GM12878 (cell line): Measurements from ENCODE around the gene PFKL. TPM values are rescaled to one million over a fixed set of nuclear protein-coding genes. Genes with fewer than 3 reads are reported as not detected.

ENCODE experiments used
- ATAC-seq: fragments of 200-7000 bp; cut with Tn5 transposase; 3 replicates; pipeline ENCODE4 v1.9.1; 2020; ENCODE audit warnings: mild to moderate bottlenecking, moderate library complexity
- BruUV-seq: library from RNA; stranded (reverse); fragments of 400-500 nt; replicated peaks from 2 replicates; lab custom pipeline; 2021; lab: Mats Ljungman, UMichigan
- CTCF ChIA-PET: fragments of 300-600 bp; sonication (Branson Sonifier 250); formaldehyde crosslinking; extraction: SDS; loops from one replicate; lab custom pipeline; 2021; ENCODE audit warnings: inconsistent platforms; lab: Yijun Ruan, JAX
- POLR2A ChIA-PET: fragments of 350-600 bp; formaldehyde crosslinking; extraction: SDS; loops from one replicate; lab custom pipeline; 2021; ENCODE audit warnings: inconsistent platforms; lab: Charles Lee
- RAD21 ChIA-PET: fragments of 300-600 bp; sonication (Branson Sonifier 250); formaldehyde crosslinking; loops from one replicate; lab custom pipeline; 2023; ENCODE audit warnings: antibody characterized with exemption; ENCODE audit not compliant: unreplicated experiment; lab: Charles Lee
- SMC1A ChIA-PET: fragments of 300-600 bp; sonication (Branson Sonifier 250); formaldehyde crosslinking; loops from one replicate; lab custom pipeline; 2023; ENCODE audit not compliant: unreplicated experiment, uncharacterized antibody; lab: Charles Lee
- DNase-seq: peaks from one replicate; pipeline ENCODE4 v3.0.0-alpha.2; 2011; ENCODE audit warnings: low read depth, low spot score
- FAIRE-seq: peaks from 3 replicates; lab custom pipeline; 2011; peaks lifted over from hg19 to GRCh38; lab: Jason Lieb, UNC
- H2AFZ ChIP-seq: 2 replicates; pipeline ENCODE4 v1.6.0; 2011; ENCODE audit warnings: low read depth, low read length, control low read depth; ENCODE audit not compliant: control insufficient read depth
- H3K27ac ChIP-seq: 2 replicates; pipeline ENCODE4 v1.5.1; 2011; ENCODE audit warnings: control low read depth; ENCODE audit not compliant: control insufficient read depth, insufficient read depth
- H3K27me3 ChIP-seq, 2 experiments: replicated peaks in 1 of 2; 2 replicates each; pipeline versions ENCODE4 v1.6.0 to v1.6.1; 2011; ENCODE audit warnings: low read length in 1 of 2; ENCODE audit not compliant: control insufficient read depth in 2 of 2, insufficient read depth in 2 of 2
- H3K36me3 ChIP-seq, 2 experiments: 2 replicates each; pipeline ENCODE4 v1.5.1; 2011; ENCODE audit warnings: low read length in 1 of 2; ENCODE audit not compliant: control insufficient read depth in 2 of 2, insufficient read depth in 2 of 2
- H3K4me1 ChIP-seq: 2 replicates; pipeline ENCODE4 v1.6.1; 2011; ENCODE audit warnings: mild to moderate bottlenecking, low read length, moderate library complexity, mixed read lengths; ENCODE audit not compliant: control insufficient read depth, insufficient read depth
- H3K4me2 ChIP-seq: 2 replicates; pipeline ENCODE4 v1.6.0; 2011; ENCODE audit warnings: control low read depth; ENCODE audit not compliant: control insufficient read depth, insufficient read depth
- H3K4me3 ChIP-seq: fragments of 200-600 bp; sonication (generic); 2 replicates; pipeline ENCODE4 v1.5.1; 2016
- H3K79me2 ChIP-seq: 2 replicates; pipeline ENCODE4 v1.6.0; 2011; ENCODE audit warnings: low read length; ENCODE audit not compliant: control insufficient read depth, insufficient read depth
- H3K9ac ChIP-seq: 2 replicates; pipeline ENCODE4 v1.8.0; 2011; ENCODE audit warnings: low read length, control low read depth, mixed read lengths; ENCODE audit not compliant: control insufficient read depth, insufficient read depth
- H3K9me3 ChIP-seq: replicated peaks from 3 replicates; pipeline ENCODE4 v1.5.1; 2011; ENCODE audit warnings: mild to moderate bottlenecking, low read length; ENCODE audit not compliant: control insufficient read depth, insufficient read depth
- H4K20me1 ChIP-seq: 2 replicates; pipeline ENCODE4 v1.6.0; 2011; ENCODE audit not compliant: control insufficient read depth, insufficient read depth
- BACH1 ChIP-seq: fragments of 450-650 bp; IDR thresholded peaks from 2 replicates; pipeline ENCODE4 v1.6.1; 2017; ENCODE audit warnings: mild to moderate bottlenecking, borderline replicate concordance
- BRCA1 ChIP-seq: IDR thresholded peaks from 2 replicates; pipeline ENCODE4 v1.6.1; 2011; ENCODE audit warnings: low read depth, low read length, improper control_type of control experiment
- CBX5 ChIP-seq: sonication (generic); IDR thresholded peaks from 2 replicates; pipeline ENCODE4 v1.6.1; 2016; ENCODE audit warnings: low read depth, moderate library complexity, mild to moderate bottlenecking, inconsistent platforms
- E4F1 ChIP-seq: fragments of 450-650 bp; IDR thresholded peaks from 2 replicates; pipeline ENCODE4 v1.6.1; 2018; ENCODE audit warnings: borderline replicate concordance, mild to moderate bottlenecking; ENCODE audit not compliant: partially characterized antibody
- KAT2A ChIP-seq: conservative IDR thresholded peaks from 2 replicates; pipeline ENCODE4 v1.6.1; 2011; ENCODE audit warnings: low read depth, low read length; ENCODE audit not compliant: control insufficient read depth
- MTA2 ChIP-seq: fragments of 450-650 bp; IDR thresholded peaks from 2 replicates; pipeline ENCODE4 v1.6.1; 2016; ENCODE audit warnings: low read depth, mild to moderate bottlenecking, moderate library complexity
- MYB ChIP-seq: fragments of 150-350 bp; IDR thresholded peaks from 2 replicates; pipeline ENCODE4 v1.6.1; 2014; ENCODE audit warnings: mild to moderate bottlenecking, low read depth, low read length, borderline replicate concordance
- MYC ChIP-seq: IDR thresholded peaks from 2 replicates; pipeline ENCODE4 v1.6.1; 2011; ENCODE audit warnings: mild to moderate bottlenecking, low read length, moderate library complexity, inconsistent platforms; ENCODE audit not compliant: insufficient read depth, insufficient replicate concordance, insufficient read length, severe bottlenecking
- NBN ChIP-seq: fragments of 450-650 bp; IDR thresholded peaks from 2 replicates; pipeline ENCODE4 v1.6.1; 2016
- NRF1 ChIP-seq: conservative IDR thresholded peaks from 2 replicates; pipeline ENCODE4 v1.6.1; 2011; ENCODE audit warnings: mild to moderate bottlenecking, low read depth, low read length, improper control_type of control experiment
- POLR2AphosphoS5 ChIP-seq: IDR thresholded peaks from 2 replicates; pipeline ENCODE4 v1.6.1; 2011; ENCODE audit warnings: mild to moderate bottlenecking, low read length, inconsistent platforms
- SIN3A ChIP-seq: IDR thresholded peaks from 2 replicates; pipeline ENCODE4 v1.6.1; 2012; ENCODE audit warnings: low read depth, low read length, improper control_type of control experiment
- TCF12 ChIP-seq: IDR thresholded peaks from 2 replicates; pipeline ENCODE4 v1.6.1; 2011; ENCODE audit warnings: low read depth, mild to moderate bottlenecking, low read length
- WGBS: methylation state at CpG from one replicate; pipeline ENCODE4 v1.1.6; 2016; ENCODE audit warnings: low lambda C conversion rate; ENCODE audit not compliant: insufficient replicate concordance, insufficient coverage; ENCODE audit errors: missing lambda C conversion rate; 5-methylcytosine and 5-hydroxymethylcytosine counted together
- in situ Hi-C: fragments of 300-500 bp; cut with MboI; formaldehyde crosslinking; loops from 9 replicates; pipeline ENCODE4 v1.14.3; 2018; ENCODE audit warnings: mixed read lengths
- intact Hi-C: fragments of 100-400 bp; cut with micrococcal nuclease; formaldehyde crosslinking; loops from one replicate; pipeline ENCODE4 v1.14.2; 2022; ENCODE audit not compliant: unreplicated experiment
- polyA plus RNA-seq, 11 experiments: library from polyadenylated mRNA; depleted of rRNA in 4 of 11; unstranded in 6 of 11; stranded (reverse) in 5 of 11; fragments of >200 nt; fragmentation: Nextera tagmentation in 4 of 11; fragmentation: Illumina TruSeq in 1 of 11; extraction: Ambion mirVana in 4 of 11; extraction: Trizol in 1 of 11; gene quantifications; 1 replicate in 1 of 11; 2 replicates in 10 of 11; pipeline versions ENCODE4 v1.2.1 to v1.2.3, GENCODE V29; 2011 to 2016; ENCODE audit warnings: inconsistent platforms in 2 of 11, missing spikeins in 2 of 11, low read depth in 1 of 11
- total RNA-seq, 4 experiments: library from RNA; depleted of rRNA in 3 of 4; stranded (reverse); fragments of >200 nt in 3 of 4; fragmentation: Illumina TruSeq in 1 of 4; extraction: Trizol in 1 of 4; gene quantifications; 2 replicates each; pipeline versions ENCODE4 v1.2.1 to v1.2.3, GENCODE V29; 2013 to 2021
- TF ChIP-seq, protein P1 (sequence below): fragments of 450-650 bp; formaldehyde crosslinking; IDR thresholded peaks from 2 replicates; pipeline ENCODE4 v1.4.0; 2020; ENCODE audit warnings: mild to moderate bottlenecking, moderate library complexity
- TF ChIP-seq, protein P2 (sequence below): fragments of 150-350 bp; IDR thresholded peaks from 2 replicates; pipeline ENCODE4 v1.6.1; 2014; ENCODE audit warnings: mild to moderate bottlenecking, low read depth, low read length

PFKL gene
- total and polyA plus RNA-seq, 10 of the 15 experiments (the other 5 are each of a cell fraction or from before 2014, with no cell fraction given), result 1.2 to 192 (median 112) TPM

GRCh38 chr21:44263221-44263760, 36.6 kb upstream of the PFKL start:
- RAD21 ChIA-PET, result no interaction called here
- POLR2A ChIA-PET, result no interaction called here
- H3K36me3 ChIP-seq, result no peaks in the 10 kb centered on the region
- no TSS peak for BruUV-seq
- WGBS, result 38% methylated on average over 9 of the region's 18 CpGs
- in situ Hi-C loops, result no loop called here
- H3K9ac ChIP-seq, result no peak overlapping the region
- H3K9me3 ChIP-seq, result no peaks in the 10 kb centered on the region
- intact Hi-C loops, result no loop called here
- FAIRE-seq (no peak), DNase-seq (no peak), ATAC-seq (no peak)
- H3K4me1 ChIP-seq, result no peaks in the 10 kb centered on the region; the same call in 1 of the 2 replicates
- TF ChIP-seq MTA2, result no peak
- TF ChIP-seq NBN, result no peak
- no peak for TF ChIP-seq POLR2AphosphoS5
- TF ChIP-seq SIN3A, result no peak
- no peak for TF ChIP-seq CBX5
- no peak for TF ChIP-seq MYC
- TF ChIP-seq KAT2A, result no peak
- no peak for TF ChIP-seq TCF12
- TF ChIP-seq, protein P1, sequence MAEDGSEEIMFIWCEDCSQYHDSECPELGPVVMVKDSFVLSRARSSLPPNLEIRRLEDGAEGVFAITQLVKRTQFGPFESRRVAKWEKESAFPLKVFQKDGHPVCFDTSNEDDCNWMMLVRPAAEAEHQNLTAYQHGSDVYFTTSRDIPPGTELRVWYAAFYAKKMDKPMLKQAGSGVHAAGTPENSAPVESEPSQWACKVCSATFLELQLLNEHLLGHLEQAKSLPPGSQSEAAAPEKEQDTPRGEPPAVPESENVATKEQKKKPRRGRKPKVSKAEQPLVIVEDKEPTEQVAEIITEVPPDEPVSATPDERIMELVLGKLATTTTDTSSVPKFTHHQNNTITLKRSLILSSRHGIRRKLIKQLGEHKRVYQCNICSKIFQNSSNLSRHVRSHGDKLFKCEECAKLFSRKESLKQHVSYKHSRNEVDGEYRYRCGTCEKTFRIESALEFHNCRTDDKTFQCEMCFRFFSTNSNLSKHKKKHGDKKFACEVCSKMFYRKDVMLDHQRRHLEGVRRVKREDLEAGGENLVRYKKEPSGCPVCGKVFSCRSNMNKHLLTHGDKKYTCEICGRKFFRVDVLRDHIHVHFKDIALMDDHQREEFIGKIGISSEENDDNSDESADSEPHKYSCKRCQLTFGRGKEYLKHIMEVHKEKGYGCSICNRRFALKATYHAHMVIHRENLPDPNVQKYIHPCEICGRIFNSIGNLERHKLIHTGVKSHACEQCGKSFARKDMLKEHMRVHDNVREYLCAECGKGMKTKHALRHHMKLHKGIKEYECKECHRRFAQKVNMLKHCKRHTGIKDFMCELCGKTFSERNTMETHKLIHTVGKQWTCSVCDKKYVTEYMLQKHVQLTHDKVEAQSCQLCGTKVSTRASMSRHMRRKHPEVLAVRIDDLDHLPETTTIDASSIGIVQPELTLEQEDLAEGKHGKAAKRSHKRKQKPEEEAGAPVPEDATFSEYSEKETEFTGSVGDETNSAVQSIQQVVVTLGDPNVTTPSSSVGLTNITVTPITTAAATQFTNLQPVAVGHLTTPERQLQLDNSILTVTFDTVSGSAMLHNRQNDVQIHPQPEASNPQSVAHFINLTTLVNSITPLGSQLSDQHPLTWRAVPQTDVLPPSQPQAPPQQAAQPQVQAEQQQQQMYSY (CRISPR knock-in tag), result no peak
- TF ChIP-seq NRF1, result no peak
- no peak for TF ChIP-seq BACH1
- TF ChIP-seq, protein P2, sequence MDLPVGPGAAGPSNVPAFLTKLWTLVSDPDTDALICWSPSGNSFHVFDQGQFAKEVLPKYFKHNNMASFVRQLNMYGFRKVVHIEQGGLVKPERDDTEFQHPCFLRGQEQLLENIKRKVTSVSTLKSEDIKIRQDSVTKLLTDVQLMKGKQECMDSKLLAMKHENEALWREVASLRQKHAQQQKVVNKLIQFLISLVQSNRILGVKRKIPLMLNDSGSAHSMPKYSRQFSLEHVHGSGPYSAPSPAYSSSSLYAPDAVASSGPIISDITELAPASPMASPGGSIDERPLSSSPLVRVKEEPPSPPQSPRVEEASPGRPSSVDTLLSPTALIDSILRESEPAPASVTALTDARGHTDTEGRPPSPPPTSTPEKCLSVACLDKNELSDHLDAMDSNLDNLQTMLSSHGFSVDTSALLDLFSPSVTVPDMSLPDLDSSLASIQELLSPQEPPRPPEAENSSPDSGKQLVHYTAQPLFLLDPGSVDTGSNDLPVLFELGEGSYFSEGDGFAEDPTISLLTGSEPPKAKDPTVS, result no peak
- no peak for TF ChIP-seq BRCA1
- no peak for TF ChIP-seq MYB
- TF ChIP-seq E4F1, result no peak
- H3K79me2 ChIP-seq, result no peaks in the 10 kb centered on the region
- H3K4me2 ChIP-seq, result no peak overlapping the region
- H3K27ac ChIP-seq, result no peak overlapping the region
- CTCF ChIA-PET, result no interaction called here
- H4K20me1 ChIP-seq, result no peaks in the 10 kb centered on the region
- no peaks in the 10 kb centered on the region for H3K27me3 ChIP-seq
- no peak overlapping the region for H2AFZ ChIP-seq
- H3K4me3 ChIP-seq, result no peak overlapping the region
- SMC1A ChIA-PET, result no interaction called here
